ENCODE results near the gene C20orf204. TPM values are rescaled to one million over a fixed set of nuclear protein-coding genes. Genes with fewer than 3 reads are reported as not detected.

C20orf204 gene
- total and polyA plus RNA-seq, 9 of the 15 experiments (the other 6 are each of a cell fraction or from before 2014, with no cell fraction given), result 0.11 to 1.1 (median 0.36) TPM; not detected in 2

GRCh38 chr20:64038565-64039292 lies 2.7 kb downstream of the C20orf204 start (continued):
- peak; percentile 89 for TF ChIP-seq ARID4B (CRISPR knock-in tag; IDR thresholded peaks at IDR 0.05)
- no peak for TF ChIP-seq ZMIZ1 (IDR thresholded peaks at IDR 0.05; ENCODE audit: low read depth in 2 of 2, low read length in 2 of 2)
- no peak for TF ChIP-seq PTBP1 (IDR thresholded peaks at IDR 0.05; ENCODE audit: low read depth, low read length)
- TF ChIP-seq ZNF431 (CRISPR knock-in tag; IDR thresholded peaks at IDR 0.05), result peak; percentile 85; the same call in 1 of the 2 replicates
- no peak for TF ChIP-seq AFF1 (IDR thresholded peaks at IDR 0.05; ENCODE audit: low read depth in 1 of 2, partially characterized antibody in 2 of 2)
- TF ChIP-seq ZNF76 (CRISPR knock-in tag; IDR thresholded peaks at IDR 0.05; ENCODE audit: borderline replicate concordance), result peak; percentile 22; the same call in 1 of the 2 replicates
- peak; percentile 92 for TF ChIP-seq FUS (optimal IDR thresholded peaks at IDR 0.05; ENCODE audit: low read depth, low read length)
- peak; percentile 30; the same call in 1 of the 2 replicates for TF ChIP-seq GMEB1 (CRISPR knock-in tag; IDR thresholded peaks at IDR 0.05)
- 0 out of 2 replicates have a peak, but pooled peaks have one; percentile 16 for TF ChIP-seq CEBPG (CRISPR knock-in tag; IDR thresholded peaks at IDR 0.05)
- TF ChIP-seq CEBPG (tag; conservative IDR thresholded peaks at IDR 0.05 in 1 of 2, IDR thresholded peaks at IDR 0.05 in 1 of 2), result no peak
- no peak for TF ChIP-seq NFIX (CRISPR knock-in tag; IDR thresholded peaks at IDR 0.05; ENCODE audit: low read depth)
- no peak; the same call in 1 of the 2 replicates for TF ChIP-seq ATF7 (IDR thresholded peaks at IDR 0.05)
